MM.1S (cell line): ENCODE data around the gene IL1RAPL1.

ENCODE experiments used
- CTCF ChIP-seq: fragments of 300-600 bp; sonication (generic); IDR thresholded peaks from 2 replicates; pipeline ENCODE4 v1.5.1; 2016; ENCODE audit warnings: antibody characterized with exemption, low read length, mixed read lengths
- EZH2 ChIP-seq: fragments of 300-600 bp; sonication (generic); optimal IDR thresholded peaks from 2 replicates; pipeline ENCODE3; 2017; ENCODE audit warnings: low read depth, mild to moderate bottlenecking, antibody characterized with exemption, low read length, mixed read lengths
- EZH2phosphoT487 ChIP-seq: fragments of 300-600 bp; sonication (generic); IDR thresholded peaks from 2 replicates; pipeline ENCODE4 v1.6.1; 2018; ENCODE audit warnings: antibody characterized with exemption, low read length

GRCh38 chrX:29466456-29466855, 879.2 kb downstream of the IL1RAPL1 start:
- TF ChIP-seq EZH2 = no peak
- TF ChIP-seq CTCF = no peak
- no peak for TF ChIP-seq EZH2phosphoT487
